ENCODE measurements around the gene TULP3. TPM values are rescaled to one million over a fixed set of nuclear protein-coding genes. Genes with fewer than 3 reads are reported as not detected.

TULP3 gene
- total RNA-seq, 1 donor from 2014 or later: 31.2 TPM

- Mint-ChIP-seq H3K27me3 (ENCODE audit: unreplicated experiment) (no peaks in the 10 kb centered on the region), H3K4me1 (ENCODE audit: unreplicated experiment) (peaks cover 57% of the 10 kb centered on the region), H3K36me3 (ENCODE audit: unreplicated experiment) (no peaks in the 10 kb centered on the region), H3K4me3 (ENCODE audit: unreplicated experiment) (peak overlapping the region; percentile 78), H3K9me3 (ENCODE audit: unreplicated experiment) (no peaks in the 10 kb centered on the region), H3K27ac (ENCODE audit: unreplicated experiment) (peak overlapping the region; percentile 86)
- no peak for DNase-seq (ENCODE audit: extremely low spot score, unreplicated experiment)
- TF ChIP-seq CTCF (IDR thresholded peaks at IDR 0.05): no peak
Observed at GRCh38 chr12:2960390-2960956, 69.8 kb downstream of the TULP3 start.

- peak overlapping the region; percentile 86 for H3K27ac Mint-ChIP-seq (ENCODE audit: unreplicated experiment)
- H3K36me3 Mint-ChIP-seq (ENCODE audit: unreplicated experiment): no peaks in the 10 kb centered on the region
- peak overlapping the region; percentile 78 for H3K4me3 Mint-ChIP-seq (ENCODE audit: unreplicated experiment)
- no peaks in the 10 kb centered on the region for H3K9me3 Mint-ChIP-seq (ENCODE audit: unreplicated experiment)
- H3K27me3 Mint-ChIP-seq (ENCODE audit: unreplicated experiment): no peaks in the 10 kb centered on the region
- TF ChIP-seq CTCF (IDR thresholded peaks at IDR 0.05): no peak
- peaks cover 58% of the 10 kb centered on the region for H3K4me1 Mint-ChIP-seq (ENCODE audit: unreplicated experiment)
- DNase-seq (ENCODE audit: extremely low spot score, unreplicated experiment): no peak
Observed at GRCh38 chr12:2960996-2961616, 70.4 kb downstream of the TULP3 start.

- Mint-ChIP-seq H3K4me1 (ENCODE audit: unreplicated experiment) (peaks cover 58% of the 10 kb centered on the region), H3K36me3 (ENCODE audit: unreplicated experiment) (no peaks in the 10 kb centered on the region), H3K27me3 (ENCODE audit: unreplicated experiment) (no peaks in the 10 kb centered on the region)
Observed at GRCh38 chr12:2961705-2962104, 71.0 kb downstream of the TULP3 start.

GRCh38 chr12:2963154-2963759, 72.6 kb downstream of the TULP3 start:
- DNase-seq (ENCODE audit: extremely low spot score, unreplicated experiment): no peak
- Mint-ChIP-seq H3K9me3 (ENCODE audit: unreplicated experiment) (no peaks in the 10 kb centered on the region), H3K4me3 (ENCODE audit: unreplicated experiment) (no peak overlapping the region), H3K27ac (ENCODE audit: unreplicated experiment) (peak overlapping the region; percentile 91), H3K4me1 (ENCODE audit: unreplicated experiment) (peaks cover 52% of the 10 kb centered on the region), H3K36me3 (ENCODE audit: unreplicated experiment) (no peaks in the 10 kb centered on the region), H3K27me3 (ENCODE audit: unreplicated experiment) (no peaks in the 10 kb centered on the region)
- no peak for TF ChIP-seq CTCF (IDR thresholded peaks at IDR 0.05)

More at GRCh38 chr12:2961705-2962104, 71.0 kb downstream of the TULP3 start:
- Mint-ChIP-seq H3K9me3 (ENCODE audit: unreplicated experiment) (no peaks in the 10 kb centered on the region), H3K4me3 (ENCODE audit: unreplicated experiment) (peak overlapping the region; percentile 78), H3K27ac (ENCODE audit: unreplicated experiment) (peak overlapping the region; percentile 86)
- DNase-seq (ENCODE audit: extremely low spot score, unreplicated experiment): no peak
- no peak for TF ChIP-seq CTCF (IDR thresholded peaks at IDR 0.05)

GRCh38 chr12:2963760-2964292, 73.1 kb downstream of the TULP3 start:
- Mint-ChIP-seq H3K27ac (ENCODE audit: unreplicated experiment) (peak overlapping the region; percentile 91), H3K4me3 (ENCODE audit: unreplicated experiment) (peak overlapping the region; percentile 63), H3K36me3 (ENCODE audit: unreplicated experiment) (no peaks in the 10 kb centered on the region), H3K4me1 (ENCODE audit: unreplicated experiment) (peaks cover 49% of the 10 kb centered on the region), H3K27me3 (ENCODE audit: unreplicated experiment) (no peaks in the 10 kb centered on the region), H3K9me3 (ENCODE audit: unreplicated experiment) (no peaks in the 10 kb centered on the region)
- TF ChIP-seq CTCF (IDR thresholded peaks at IDR 0.05): no peak
- DNase-seq (ENCODE audit: extremely low spot score, unreplicated experiment): no peak
